Tibial artery (tissue), 4 donors: ENCODE measurements around the gene ZNF644.

ENCODE experiments used
- DNase-seq, 2 donors: peaks; one replicate each; pipeline ENCODE4 v3.0.0-alpha.2; 2019
- H3K27ac ChIP-seq, 2 donors: fragments of 200-600 bp; sonication (generic) in 1 of 2; 1 replicate in 1 of 2; 2 replicates in 1 of 2; pipeline ENCODE4 v1.5.1; 2018 to 2019; ENCODE audit warnings: mild to moderate bottlenecking in 1 of 2
- H3K27me3 ChIP-seq, 2 donors: fragments of 200-600 bp; sonication (generic) in 1 of 2; one replicate each; pipeline versions ENCODE4 v1.5.1 to v1.6.0; 2016 to 2019
- H3K36me3 ChIP-seq, 3 donors: fragments of 200-600 bp; sonication (generic) in 2 of 3; one replicate each; pipeline ENCODE4 v1.5.1; 2016 to 2019; ENCODE audit warnings: mild to moderate bottlenecking in 2 of 3
- H3K4me1 ChIP-seq, 4 donors: fragments of 200-600 bp; sonication (generic) in 2 of 4; 1 replicate in 3 of 4; 2 replicates in 1 of 4; pipeline ENCODE4 v1.5.1; 2016 to 2019
- H3K4me3 ChIP-seq, 2 donors: fragments of 200-600 bp; sonication (generic) in 1 of 2; 1 replicate in 1 of 2; 2 replicates in 1 of 2; pipeline ENCODE4 v1.5.1; 2018 to 2019; ENCODE audit warnings: mild to moderate bottlenecking in 2 of 2
- H3K9me3 ChIP-seq, 3 donors: fragments of 200-600 bp; sonication (generic) in 1 of 3; one replicate each; pipeline ENCODE4 v1.5.1; 2016 to 2019
- CTCF ChIP-seq, 2 experiments: fragments of 200-600 bp in 1 of 2; fragments of 450-650 bp in 1 of 2; IDR thresholded peaks; one replicate each; pipeline ENCODE4 v1.5.1; 2017 to 2019; ENCODE audit warnings: antibody characterized with exemption in 2 of 2, mild to moderate bottlenecking in 1 of 2, moderate library complexity in 1 of 2
- intact Hi-C: fragments of 100-400 bp; cut with DNase I; formaldehyde crosslinking; loops from one replicate; pipeline ENCODE4 v1.15.0; 2023; ENCODE audit warnings: low total_unique reads

The ZNF644 gene

GRCh38 chr1:90963651-90964050 is 58.2 kb downstream of the ZNF644 start:
- Histone ChIP-seq H3K27me3 (no peaks in the 10 kb centered on the region), H3K27ac (no peak overlapping the region), H3K4me1 (peaks cover 0 to 17% (median 5%) of the 10 kb centered on the region in 4 donors), H3K4me3 (no peak overlapping the region), H3K9me3 (no peaks in the 10 kb centered on the region), H3K36me3 (no peaks in the 10 kb centered on the region)
- DNase-seq: no peak
- intact Hi-C loops: no loop called here
- TF ChIP-seq CTCF (IDR thresholded peaks at IDR 0.05): no peak

- TF ChIP-seq CTCF (IDR thresholded peaks at IDR 0.05): no peak
- Histone ChIP-seq H3K4me3 (no peak overlapping the region), H3K27ac (no peak overlapping the region), H3K4me1 (peaks cover 0 to 17% (median 5%) of the 10 kb centered on the region in 4 donors), H3K27me3 (no peaks in the 10 kb centered on the region), H3K9me3 (no peaks in the 10 kb centered on the region), H3K36me3 (no peaks in the 10 kb centered on the region)
- DNase-seq: no peak
- intact Hi-C loops: no loop called here
Measured at GRCh38 chr1:90963236-90963635, 58.6 kb downstream of the ZNF644 start.

- Histone ChIP-seq H3K9me3 (no peaks in the 10 kb centered on the region), H3K36me3 (peaks cover 0 to 9% (median 0%) of the 10 kb centered on the region in 3 donors), H3K27ac (no peak overlapping the region), H3K4me1 (peaks cover 0 to 17% (median 2%) of the 10 kb centered on the region in 4 donors), H3K4me3 (no peak overlapping the region), H3K27me3 (no peaks in the 10 kb centered on the region)
- TF ChIP-seq CTCF (IDR thresholded peaks at IDR 0.05): no peak
- intact Hi-C loops: no loop called here
- no peak for DNase-seq
Measured at GRCh38 chr1:90959352-90960206, 62.3 kb downstream of the ZNF644 start.

- no peak for DNase-seq
- H3K4me3 ChIP-seq: no peak overlapping the region
- peaks cover 0 to 8% (median 2%) of the 10 kb centered on the region in 4 donors for H3K4me1 ChIP-seq
- H3K27ac ChIP-seq: no peak overlapping the region
- intact Hi-C loops: no loop called here
- H3K36me3 ChIP-seq: peaks cover 0 to 9% (median 0%) of the 10 kb centered on the region in 3 donors
- H3K9me3 ChIP-seq: no peaks in the 10 kb centered on the region
- H3K27me3 ChIP-seq: no peaks in the 10 kb centered on the region
- no peak for TF ChIP-seq CTCF (IDR thresholded peaks at IDR 0.05)
Measured at GRCh38 chr1:90957497-90957896, 64.3 kb downstream of the ZNF644 start.

GRCh38 chr1:90955769-90956168 is 66.1 kb downstream of the ZNF644 start:
- no peak overlapping the region for H3K27ac ChIP-seq
- intact Hi-C loops: no loop called here
- TF ChIP-seq CTCF (IDR thresholded peaks at IDR 0.05): no peak
- peaks cover 0 to 4% (median 2%) of the 10 kb centered on the region in 4 donors for H3K4me1 ChIP-seq
- H3K9me3 ChIP-seq: no peaks in the 10 kb centered on the region
- H3K4me3 ChIP-seq: no peak overlapping the region
- no peaks in the 10 kb centered on the region for H3K27me3 ChIP-seq
- DNase-seq: no peak
- H3K36me3 ChIP-seq: peaks cover 0 to 9% (median 0%) of the 10 kb centered on the region in 3 donors
